ENCODE measurements around the gene C3AR1.
"Not testable (repeated sequence)": the region's sequence is repeated elsewhere in the genome, so short reads cannot be mapped to it uniquely, and the experiment has no call there.

The C3AR1 gene

DNA sequence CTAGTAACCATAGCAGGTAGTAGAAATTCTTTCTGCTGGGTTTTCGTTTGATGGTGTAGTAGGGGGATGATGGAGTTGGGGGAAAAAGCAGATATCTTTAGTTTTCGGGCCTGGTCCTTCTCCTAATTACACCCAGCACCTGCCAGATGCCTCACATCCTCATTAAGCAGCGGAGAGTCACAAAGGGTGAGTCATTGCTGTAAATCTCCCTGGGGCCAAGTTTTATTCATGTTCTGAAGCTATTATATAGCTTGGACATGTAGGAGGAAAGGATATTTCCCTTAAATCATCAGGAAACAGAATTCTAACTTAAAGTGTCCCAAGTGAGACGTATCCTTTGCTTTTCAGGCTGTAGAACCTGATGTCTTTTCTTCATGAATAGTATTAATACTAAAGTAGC is 11.0 kb upstream of the C3AR1 start:
- TF ChIP-seq ISL1 (CRISPR knock-in tag; IDR thresholded peaks at IDR 0.05) (no peak), RARB (CRISPR knock-in tag; IDR thresholded peaks at IDR 0.05) (no peak), CSDC2 (CRISPR knock-in tag; IDR thresholded peaks at IDR 0.05) (no peak), TOX (CRISPR knock-in tag; IDR thresholded peaks at IDR 0.05; ENCODE audit: borderline replicate concordance) (no peak)
- TF ChIP-seq, protein P1, sequence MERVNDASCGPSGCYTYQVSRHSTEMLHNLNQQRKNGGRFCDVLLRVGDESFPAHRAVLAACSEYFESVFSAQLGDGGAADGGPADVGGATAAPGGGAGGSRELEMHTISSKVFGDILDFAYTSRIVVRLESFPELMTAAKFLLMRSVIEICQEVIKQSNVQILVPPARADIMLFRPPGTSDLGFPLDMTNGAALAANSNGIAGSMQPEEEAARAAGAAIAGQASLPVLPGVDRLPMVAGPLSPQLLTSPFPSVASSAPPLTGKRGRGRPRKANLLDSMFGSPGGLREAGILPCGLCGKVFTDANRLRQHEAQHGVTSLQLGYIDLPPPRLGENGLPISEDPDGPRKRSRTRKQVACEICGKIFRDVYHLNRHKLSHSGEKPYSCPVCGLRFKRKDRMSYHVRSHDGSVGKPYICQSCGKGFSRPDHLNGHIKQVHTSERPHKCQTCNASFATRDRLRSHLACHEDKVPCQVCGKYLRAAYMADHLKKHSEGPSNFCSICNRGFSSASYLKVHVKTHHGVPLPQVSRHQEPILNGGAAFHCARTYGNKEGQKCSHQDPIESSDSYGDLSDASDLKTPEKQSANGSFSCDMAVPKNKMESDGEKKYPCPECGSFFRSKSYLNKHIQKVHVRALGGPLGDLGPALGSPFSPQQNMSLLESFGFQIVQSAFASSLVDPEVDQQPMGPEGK (CRISPR knock-in tag; IDR thresholded peaks at IDR 0.05; ENCODE audit: borderline replicate concordance): no peak
- peak; percentile 11; the same call in 2 of the 3 replicates for ATAC-seq

DNA sequence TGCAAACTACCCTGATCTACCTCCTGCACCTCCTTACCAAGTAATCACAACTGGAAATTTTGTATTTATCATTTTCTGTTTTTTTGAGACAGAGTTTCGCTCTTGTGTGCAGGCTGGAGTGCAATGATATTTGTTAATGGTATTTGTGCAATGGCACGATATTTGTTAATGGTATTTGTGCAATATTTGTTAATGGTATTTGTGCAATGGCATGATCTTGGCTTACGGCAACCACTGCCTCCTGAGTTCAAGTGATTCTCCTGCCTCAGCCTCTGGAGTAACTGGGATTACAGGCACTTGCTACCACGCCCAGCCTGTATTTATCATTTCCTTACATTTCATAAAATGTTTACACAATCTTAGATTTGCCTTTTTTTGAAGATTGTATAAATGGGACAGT is 10.2 kb upstream of the C3AR1 start:
- no peak for ATAC-seq
- TF ChIP-seq, protein P2, sequence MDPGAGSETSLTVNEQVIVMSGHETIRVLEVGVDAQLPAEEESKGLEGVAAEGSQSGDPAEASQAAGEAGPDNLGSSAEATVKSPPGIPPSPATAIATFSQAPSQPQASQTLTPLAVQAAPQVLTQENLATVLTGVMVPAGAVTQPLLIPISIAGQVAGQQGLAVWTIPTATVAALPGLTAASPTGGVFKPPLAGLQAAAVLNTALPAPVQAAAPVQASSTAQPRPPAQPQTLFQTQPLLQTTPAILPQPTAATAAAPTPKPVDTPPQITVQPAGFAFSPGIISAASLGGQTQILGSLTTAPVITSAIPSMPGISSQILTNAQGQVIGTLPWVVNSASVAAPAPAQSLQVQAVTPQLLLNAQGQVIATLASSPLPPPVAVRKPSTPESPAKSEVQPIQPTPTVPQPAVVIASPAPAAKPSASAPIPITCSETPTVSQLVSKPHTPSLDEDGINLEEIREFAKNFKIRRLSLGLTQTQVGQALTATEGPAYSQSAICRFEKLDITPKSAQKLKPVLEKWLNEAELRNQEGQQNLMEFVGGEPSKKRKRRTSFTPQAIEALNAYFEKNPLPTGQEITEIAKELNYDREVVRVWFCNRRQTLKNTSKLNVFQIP (CRISPR knock-in tag; IDR thresholded peaks at IDR 0.05; ENCODE audit: borderline replicate concordance, low read depth): no peak
- TF ChIP-seq PPARA (CRISPR knock-in tag; IDR thresholded peaks at IDR 0.05; ENCODE audit: borderline replicate concordance) (no peak), RARB (CRISPR knock-in tag; IDR thresholded peaks at IDR 0.05) (no peak), ARNTL (CRISPR knock-in tag; IDR thresholded peaks at IDR 0.05; ENCODE audit: borderline replicate concordance, low read depth) (no peak), CSDC2 (CRISPR knock-in tag; IDR thresholded peaks at IDR 0.05) (no peak), ZC3H10 (CRISPR knock-in tag; IDR thresholded peaks at IDR 0.05) (no peak), ZFP30 (CRISPR knock-in tag; IDR thresholded peaks at IDR 0.05) (no peak), ZNF70 (CRISPR knock-in tag; IDR thresholded peaks at IDR 0.05) (no peak), OSR1 (CRISPR knock-in tag; IDR thresholded peaks at IDR 0.05) (no peak), GLIS3 (CRISPR knock-in tag; IDR thresholded peaks at IDR 0.05) (no peak), ZNF8 (CRISPR knock-in tag; IDR thresholded peaks at IDR 0.05) (no peak), ZFP3 (CRISPR knock-in tag; IDR thresholded peaks at IDR 0.05) (no peak), TOX (CRISPR knock-in tag; IDR thresholded peaks at IDR 0.05; ENCODE audit: borderline replicate concordance) (no peak), SNAI2 (CRISPR knock-in tag; IDR thresholded peaks at IDR 0.05) (no peak)
- TF ChIP-seq, protein P3, sequence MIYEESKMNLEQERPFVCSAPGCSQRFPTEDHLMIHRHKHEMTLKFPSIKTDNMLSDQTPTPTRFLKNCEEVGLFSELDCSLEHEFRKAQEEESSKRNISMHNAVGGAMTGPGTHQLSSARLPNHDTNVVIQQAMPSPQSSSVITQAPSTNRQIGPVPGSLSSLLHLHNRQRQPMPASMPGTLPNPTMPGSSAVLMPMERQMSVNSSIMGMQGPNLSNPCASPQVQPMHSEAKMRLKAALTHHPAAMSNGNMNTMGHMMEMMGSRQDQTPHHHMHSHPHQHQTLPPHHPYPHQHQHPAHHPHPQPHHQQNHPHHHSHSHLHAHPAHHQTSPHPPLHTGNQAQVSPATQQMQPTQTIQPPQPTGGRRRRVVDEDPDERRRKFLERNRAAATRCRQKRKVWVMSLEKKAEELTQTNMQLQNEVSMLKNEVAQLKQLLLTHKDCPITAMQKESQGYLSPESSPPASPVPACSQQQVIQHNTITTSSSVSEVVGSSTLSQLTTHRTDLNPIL (CRISPR knock-in tag; IDR thresholded peaks at IDR 0.05; ENCODE audit: low read depth): no peak

DNA sequence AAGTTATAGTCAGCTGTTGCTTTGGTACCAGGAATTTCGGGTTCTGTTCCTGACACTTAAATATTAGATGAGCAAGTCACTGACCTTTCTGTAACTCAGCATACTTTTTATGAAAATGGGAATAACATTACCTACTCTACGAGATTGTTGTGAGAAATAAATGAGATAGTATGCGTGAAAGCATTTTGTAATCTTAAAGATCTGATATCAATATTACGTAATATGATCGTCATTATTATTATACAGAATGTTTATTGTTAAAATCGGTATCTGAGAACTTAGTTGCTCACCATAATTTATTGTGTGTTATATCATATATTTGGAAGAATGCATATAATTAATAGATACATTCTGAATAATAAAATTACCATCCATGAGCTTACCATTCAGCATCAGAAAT is 9.8 kb upstream of the C3AR1 start:
- ATAC-seq: no peak
- TF ChIP-seq, protein P4, sequence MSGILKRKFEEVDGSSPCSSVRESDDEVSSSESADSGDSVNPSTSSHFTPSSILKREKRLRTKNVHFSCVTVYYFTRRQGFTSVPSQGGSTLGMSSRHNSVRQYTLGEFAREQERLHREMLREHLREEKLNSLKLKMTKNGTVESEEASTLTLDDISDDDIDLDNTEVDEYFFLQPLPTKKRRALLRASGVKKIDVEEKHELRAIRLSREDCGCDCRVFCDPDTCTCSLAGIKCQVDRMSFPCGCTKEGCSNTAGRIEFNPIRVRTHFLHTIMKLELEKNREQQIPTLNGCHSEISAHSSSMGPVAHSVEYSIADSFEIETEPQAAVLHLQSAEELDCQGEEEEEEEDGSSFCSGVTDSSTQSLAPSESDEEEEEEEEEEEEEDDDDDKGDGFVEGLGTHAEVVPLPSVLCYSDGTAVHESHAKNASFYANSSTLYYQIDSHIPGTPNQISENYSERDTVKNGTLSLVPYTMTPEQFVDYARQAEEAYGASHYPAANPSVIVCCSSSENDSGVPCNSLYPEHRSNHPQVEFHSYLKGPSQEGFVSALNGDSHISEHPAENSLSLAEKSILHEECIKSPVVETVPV (CRISPR knock-in tag; IDR thresholded peaks at IDR 0.05): no peak
- no peak for TF ChIP-seq ZNF8 (CRISPR knock-in tag; IDR thresholded peaks at IDR 0.05)

DNA sequence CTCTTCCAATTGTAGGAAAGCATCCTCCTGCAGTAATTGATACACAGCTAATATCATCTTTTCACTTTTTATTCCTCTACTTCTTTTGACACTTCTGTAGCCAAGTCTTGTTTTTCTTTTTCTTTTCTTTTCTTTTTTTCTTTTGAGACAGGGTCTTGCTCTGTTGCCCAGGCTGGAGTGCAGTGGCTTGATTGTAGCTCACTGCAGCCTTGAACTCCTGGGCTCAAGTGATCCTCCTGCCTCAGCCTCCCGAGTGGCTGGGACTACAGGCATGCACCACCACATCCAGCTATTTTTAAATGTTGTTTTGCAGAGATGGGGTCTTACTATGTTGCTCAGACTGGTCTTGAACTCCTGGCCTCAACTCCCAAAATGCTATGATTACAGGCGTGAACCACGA is 5.7 kb upstream of the C3AR1 start:
- ATAC-seq: not testable (repeated sequence)

DNA sequence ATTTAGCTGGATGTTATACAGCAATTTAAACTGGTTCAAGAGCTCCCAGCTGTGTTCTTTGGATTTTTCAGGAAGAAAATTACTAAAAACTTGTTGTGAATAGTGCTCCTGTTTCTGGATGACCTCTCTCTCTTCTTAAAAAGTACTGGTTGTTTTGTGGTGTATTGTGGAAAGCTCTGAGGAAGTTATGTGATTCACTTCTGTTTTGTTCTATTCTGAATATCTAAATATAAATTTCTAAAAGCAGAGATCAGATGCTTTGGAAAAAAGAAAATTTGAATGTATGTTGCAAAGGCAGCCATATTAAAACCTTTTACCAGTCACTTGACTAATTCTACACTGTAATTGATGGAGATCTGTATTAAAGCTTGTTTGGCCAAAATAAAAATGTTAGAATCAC is 3.4 kb upstream of the C3AR1 start:
- TF ChIP-seq TOX (CRISPR knock-in tag; IDR thresholded peaks at IDR 0.05; ENCODE audit: borderline replicate concordance) (no peak), CSDC2 (CRISPR knock-in tag; IDR thresholded peaks at IDR 0.05) (no peak), RARB (CRISPR knock-in tag; IDR thresholded peaks at IDR 0.05) (no peak)
- TF ChIP-seq, protein P2 (CRISPR knock-in tag; IDR thresholded peaks at IDR 0.05; ENCODE audit: borderline replicate concordance, low read depth): no peak
- ATAC-seq: no peak

Measured in SK-N-SH treated with all-trans-retinoic acid at 6 μM for 48 hours (cell line).